ENCODE results near the gene EDN1.

DNA sequence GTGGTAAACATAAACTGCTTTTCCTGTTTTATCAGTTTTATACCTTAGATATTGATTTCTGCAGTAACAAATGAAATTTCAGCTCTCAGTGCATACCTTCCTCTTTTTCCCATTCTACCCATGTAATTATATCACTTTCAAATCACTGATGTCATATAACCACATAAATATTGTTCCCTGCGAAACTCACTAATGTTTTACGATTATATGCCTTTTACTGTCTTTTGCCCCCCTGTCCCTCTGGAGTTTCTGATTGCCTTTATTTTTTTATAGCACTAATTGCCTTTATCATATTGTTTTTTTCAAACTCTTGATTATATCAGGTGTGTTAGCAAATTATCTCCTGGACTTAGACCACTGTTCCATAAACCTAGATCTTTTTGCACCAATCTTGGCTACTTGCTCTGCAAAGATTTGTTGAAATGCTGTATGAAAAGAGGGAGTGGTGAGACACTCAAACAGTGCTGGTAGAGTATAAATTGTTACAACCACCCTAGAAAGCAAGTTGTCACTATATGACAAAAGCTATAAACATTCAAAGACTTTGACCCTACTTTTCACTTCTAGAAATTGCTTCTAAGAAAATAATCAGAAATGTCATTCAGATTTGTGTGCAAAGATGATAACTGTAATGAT is 29.6 kb upstream of the EDN1 start:
- TF ChIP-seq, protein P1, sequence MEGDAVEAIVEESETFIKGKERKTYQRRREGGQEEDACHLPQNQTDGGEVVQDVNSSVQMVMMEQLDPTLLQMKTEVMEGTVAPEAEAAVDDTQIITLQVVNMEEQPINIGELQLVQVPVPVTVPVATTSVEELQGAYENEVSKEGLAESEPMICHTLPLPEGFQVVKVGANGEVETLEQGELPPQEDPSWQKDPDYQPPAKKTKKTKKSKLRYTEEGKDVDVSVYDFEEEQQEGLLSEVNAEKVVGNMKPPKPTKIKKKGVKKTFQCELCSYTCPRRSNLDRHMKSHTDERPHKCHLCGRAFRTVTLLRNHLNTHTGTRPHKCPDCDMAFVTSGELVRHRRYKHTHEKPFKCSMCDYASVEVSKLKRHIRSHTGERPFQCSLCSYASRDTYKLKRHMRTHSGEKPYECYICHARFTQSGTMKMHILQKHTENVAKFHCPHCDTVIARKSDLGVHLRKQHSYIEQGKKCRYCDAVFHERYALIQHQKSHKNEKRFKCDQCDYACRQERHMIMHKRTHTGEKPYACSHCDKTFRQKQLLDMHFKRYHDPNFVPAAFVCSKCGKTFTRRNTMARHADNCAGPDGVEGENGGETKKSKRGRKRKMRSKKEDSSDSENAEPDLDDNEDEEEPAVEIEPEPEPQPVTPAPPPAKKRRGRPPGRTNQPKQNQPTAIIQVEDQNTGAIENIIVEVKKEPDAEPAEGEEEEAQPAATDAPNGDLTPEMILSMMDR (IDR thresholded peaks at IDR 0.05): no peak
- TF ChIP-seq POLR2AphosphoS5 (IDR thresholded peaks at IDR 0.05; ENCODE audit: low read depth, low read length) (no peak), TCF7L2 (IDR thresholded peaks at IDR 0.05; ENCODE audit: low read depth, low read length) (no peak), SIN3A (IDR thresholded peaks at IDR 0.05; ENCODE audit: borderline replicate concordance, insufficient read depth, low read depth, low read length) (no peak)

All from Panc1 (cell line).